Activated naive CD4-positive, alpha-beta T cell treated with anti-CD3 and anti-CD28 coated beads, Interleukin-2, amount 10 ng/mL, durations not matched to agents 7 days and 5 days (primary cell): Measurements from ENCODE around the gene TMEM139.

ENCODE experiments used
- CTCF ChIA-PET: fragments of 350-600 bp; sonication (Branson Sonifier 250); formaldehyde crosslinking; loops from one replicate; lab custom pipeline; 2021; ENCODE audit warnings: antibody characterized with exemption; lab: Charles Lee
- DNase-seq: peaks from one replicate; pipeline ENCODE4 v3.0.0-alpha.2; 2020
- H3K27ac Mint-ChIP-seq: one replicate; pipeline ENCODE4 v1.8.0; 2021; ENCODE audit warnings: mild to moderate bottlenecking, moderate library complexity, mixed read lengths
- H3K27me3 Mint-ChIP-seq: one replicate; pipeline ENCODE4 v1.8.0; 2021; ENCODE audit warnings: mild to moderate bottlenecking, mixed read lengths
- H3K36me3 Mint-ChIP-seq: one replicate; pipeline ENCODE4 v1.8.0; 2021; ENCODE audit warnings: mixed read lengths
- H3K4me1 Mint-ChIP-seq: one replicate; pipeline ENCODE4 v1.8.0; 2021; ENCODE audit warnings: mixed read lengths
- H3K4me3 Mint-ChIP-seq: one replicate; pipeline ENCODE4 v1.8.0; 2021; ENCODE audit warnings: mild to moderate bottlenecking, moderate library complexity, mixed read lengths
- H3K9me3 Mint-ChIP-seq: one replicate; pipeline ENCODE4 v1.8.0; 2021; ENCODE audit warnings: mixed read lengths

The TMEM139 gene

GRCh38 chr7:143284591-143285469, at the start of gene TMEM139:
TSS of gene TMEM139 (plus strand) at chr7:143284958. CDS start at chr7:143285958, 1,000 bp downstream.
- H3K27ac Mint-ChIP-seq = peak within 1 kb of the TSS; percentile 76
- peaks cover 24% of the 10 kb centered on the region for H3K36me3 Mint-ChIP-seq
- H3K27me3 Mint-ChIP-seq = peaks cover 4% of the 10 kb centered on the region
- H3K4me3 Mint-ChIP-seq = peak within 1 kb of the TSS; percentile 4
- H3K4me1 Mint-ChIP-seq = peaks cover 68% of the 10 kb centered on the region
- DNase-seq = no peak
- peaks cover 11% of the 10 kb centered on the region for H3K9me3 Mint-ChIP-seq
- CTCF ChIA-PET = interaction anchor here (1.0 to 1.3 kb wide), 3 partner anchors 11 to 44 kb away, joined by 3 to 5 read pairs (median 4); no protein-coding TSS in a partner anchor

GRCh38 chr7:143235561-143235960, 49.2 kb upstream of the TMEM139 start:
- CTCF ChIA-PET = no interaction called here
- Mint-ChIP-seq H3K27me3 (peaks cover 37% of the 10 kb centered on the region), H3K4me1 (peaks cover 9% of the 10 kb centered on the region), H3K9me3 (peaks cover 27% of the 10 kb centered on the region), H3K27ac (no peak overlapping the region), H3K4me3 (no peak overlapping the region), H3K36me3 (peaks cover 16% of the 10 kb centered on the region)
- DNase-seq = no peak

- DNase-seq = no peak
- H3K4me3 Mint-ChIP-seq = no peak overlapping the region
- H3K4me1 Mint-ChIP-seq = peaks cover 17% of the 10 kb centered on the region
- peaks cover 27% of the 10 kb centered on the region for H3K9me3 Mint-ChIP-seq
- H3K27me3 Mint-ChIP-seq = peaks cover 37% of the 10 kb centered on the region
- CTCF ChIA-PET = interaction anchor here (0.6 to 1.9 kb wide), 2 partner anchors 180 to 934 kb away, joined by 3 to 6 read pairs; no protein-coding TSS in a partner anchor
- peaks cover 16% of the 10 kb centered on the region for H3K36me3 Mint-ChIP-seq
- no peak overlapping the region for H3K27ac Mint-ChIP-seq
Observed at GRCh38 chr7:143236408-143236990, 48.3 kb upstream of the TMEM139 start.

- H3K4me1 Mint-ChIP-seq = peaks cover 26% of the 10 kb centered on the region
- H3K4me3 Mint-ChIP-seq = no peak overlapping the region
- peaks cover 27% of the 10 kb centered on the region for H3K9me3 Mint-ChIP-seq
- CTCF ChIA-PET = interaction anchor here (1.9 kb wide), 1 partner anchor 179 kb away, joined by 6 read pairs; no protein-coding TSS in a partner anchor
- H3K27me3 Mint-ChIP-seq = peaks cover 37% of the 10 kb centered on the region
- DNase-seq = no peak
- no peak overlapping the region for H3K27ac Mint-ChIP-seq
- H3K36me3 Mint-ChIP-seq = peaks cover 16% of the 10 kb centered on the region
Observed at GRCh38 chr7:143237366-143237765, 47.4 kb upstream of the TMEM139 start.

GRCh38 chr7:143238289-143238980, 46.3 kb upstream of the TMEM139 start:
- peaks cover 27% of the 10 kb centered on the region for H3K9me3 Mint-ChIP-seq
- H3K36me3 Mint-ChIP-seq = peaks cover 16% of the 10 kb centered on the region
- H3K27me3 Mint-ChIP-seq = peaks cover 34% of the 10 kb centered on the region
- no peak overlapping the region for H3K4me3 Mint-ChIP-seq
- CTCF ChIA-PET = interaction anchor here (0.6 to 6.9 kb wide), 9 partner anchors 18 to 936 kb away, joined by 3 to 185 read pairs (median 22); partner anchors contain the start of genes CLCN1 and GSTK1
- no peak overlapping the region for H3K27ac Mint-ChIP-seq
- peaks cover 33% of the 10 kb centered on the region for H3K4me1 Mint-ChIP-seq
- no peak for DNase-seq

- no peak for DNase-seq
- CTCF ChIA-PET = interaction anchor here (0.8 to 6.9 kb wide), 39 partner anchors 8 to 1502 kb away, joined by 3 to 185 read pairs (median 6); partner anchors contain the start of genes CASP2, CLCN1, GSTK1 and SSBP1
Observed at GRCh38 chr7:143239813-143240212, 44.9 kb upstream of the TMEM139 start.

GRCh38 chr7:143240291-143241168, 44.2 kb upstream of the TMEM139 start:
- CTCF ChIA-PET = interaction anchor here (0.6 to 6.9 kb wide), 50 partner anchors 8 to 1502 kb away, joined by 3 to 185 read pairs (median 6); partner anchors contain the start of genes CASP2, CLCN1, EPHA1 and GSTK1
- Mint-ChIP-seq H3K4me1 (peaks cover 53% of the 10 kb centered on the region), H3K36me3 (peaks cover 23% of the 10 kb centered on the region), H3K27ac (peak overlapping the region; percentile 1), H3K27me3 (peaks cover 14% of the 10 kb centered on the region), H3K9me3 (peaks cover 28% of the 10 kb centered on the region), H3K4me3 (no peak overlapping the region)
- DNase-seq = peak; percentile 82

More at GRCh38 chr7:143239813-143240212, 44.9 kb upstream of the TMEM139 start:
- H3K27me3 Mint-ChIP-seq = peaks cover 20% of the 10 kb centered on the region
- no peak overlapping the region for H3K4me3 Mint-ChIP-seq
- H3K4me1 Mint-ChIP-seq = peaks cover 46% of the 10 kb centered on the region
- H3K9me3 Mint-ChIP-seq = peaks cover 32% of the 10 kb centered on the region
- no peak overlapping the region for H3K27ac Mint-ChIP-seq
- H3K36me3 Mint-ChIP-seq = peaks cover 21% of the 10 kb centered on the region

- no peak overlapping the region for H3K27ac Mint-ChIP-seq
- H3K27me3 Mint-ChIP-seq = peaks cover 7% of the 10 kb centered on the region
- peaks cover 25% of the 10 kb centered on the region for H3K36me3 Mint-ChIP-seq
- CTCF ChIA-PET = interaction anchor here (0.7 to 6.9 kb wide), 7 partner anchors 14 to 167 kb away, joined by 3 to 185 read pairs (median 17); no protein-coding TSS in a partner anchor
- H3K4me3 Mint-ChIP-seq = no peak overlapping the region
- peaks cover 23% of the 10 kb centered on the region for H3K9me3 Mint-ChIP-seq
- peaks cover 70% of the 10 kb centered on the region for H3K4me1 Mint-ChIP-seq
- no peak for DNase-seq
Observed at GRCh38 chr7:143242306-143242705, 42.5 kb upstream of the TMEM139 start.

- Mint-ChIP-seq H3K36me3 (peaks cover 24% of the 10 kb centered on the region), H3K27me3 (no peaks in the 10 kb centered on the region), H3K9me3 (peaks cover 18% of the 10 kb centered on the region), H3K4me3 (no peak overlapping the region), H3K4me1 (peaks cover 76% of the 10 kb centered on the region), H3K27ac (no peak overlapping the region)
- DNase-seq = no peak
- CTCF ChIA-PET = interaction anchor here (0.7 to 6.9 kb wide), 9 partner anchors 37 to 228 kb away, joined by 3 to 185 read pairs (median 4); no protein-coding TSS in a partner anchor
Observed at GRCh38 chr7:143243111-143243510, 41.6 kb upstream of the TMEM139 start.

GRCh38 chr7:143243614-143244013, 41.1 kb upstream of the TMEM139 start:
- peaks cover 80% of the 10 kb centered on the region for H3K4me1 Mint-ChIP-seq
- H3K27me3 Mint-ChIP-seq = no peaks in the 10 kb centered on the region
- peaks cover 21% of the 10 kb centered on the region for H3K9me3 Mint-ChIP-seq
- peaks cover 27% of the 10 kb centered on the region for H3K36me3 Mint-ChIP-seq
- peak overlapping the region; percentile 72 for H3K27ac Mint-ChIP-seq
- H3K4me3 Mint-ChIP-seq = no peak overlapping the region
- DNase-seq = no peak
- CTCF ChIA-PET = interaction anchor here (0.9 to 6.9 kb wide), 8 partner anchors 36 to 228 kb away, joined by 3 to 185 read pairs (median 4); no protein-coding TSS in a partner anchor

GRCh38 chr7:143244321-143244720, 40.4 kb upstream of the TMEM139 start:
- DNase-seq = no peak
- Mint-ChIP-seq H3K27ac (peak overlapping the region; percentile 88), H3K4me3 (no peak overlapping the region), H3K9me3 (peaks cover 24% of the 10 kb centered on the region), H3K27me3 (no peaks in the 10 kb centered on the region), H3K4me1 (peaks cover 83% of the 10 kb centered on the region), H3K36me3 (peaks cover 34% of the 10 kb centered on the region)
- CTCF ChIA-PET = interaction anchor here (1.3 to 6.9 kb wide), 5 partner anchors 45 to 173 kb away, joined by 3 to 185 read pairs (median 4); no protein-coding TSS in a partner anchor

GRCh38 chr7:143245123-143245522, 39.6 kb upstream of the TMEM139 start:
- no peak for DNase-seq
- Mint-ChIP-seq H3K27ac (peak overlapping the region; percentile 88), H3K4me3 (no peak overlapping the region), H3K27me3 (no peaks in the 10 kb centered on the region), H3K9me3 (peaks cover 31% of the 10 kb centered on the region), H3K4me1 (peaks cover 90% of the 10 kb centered on the region), H3K36me3 (peaks cover 41% of the 10 kb centered on the region)
- CTCF ChIA-PET = interaction anchor here (0.9 to 1.4 kb wide), 4 partner anchors 11 to 55 kb away, joined by 3 to 6 read pairs (median 5); no protein-coding TSS in a partner anchor
